Measurements from ENCODE around the gene HCFC1.
A peak's percentile ranks its signal among the peaks of the same experiment; 100 is the strongest.

HCFC1 gene

DNA sequence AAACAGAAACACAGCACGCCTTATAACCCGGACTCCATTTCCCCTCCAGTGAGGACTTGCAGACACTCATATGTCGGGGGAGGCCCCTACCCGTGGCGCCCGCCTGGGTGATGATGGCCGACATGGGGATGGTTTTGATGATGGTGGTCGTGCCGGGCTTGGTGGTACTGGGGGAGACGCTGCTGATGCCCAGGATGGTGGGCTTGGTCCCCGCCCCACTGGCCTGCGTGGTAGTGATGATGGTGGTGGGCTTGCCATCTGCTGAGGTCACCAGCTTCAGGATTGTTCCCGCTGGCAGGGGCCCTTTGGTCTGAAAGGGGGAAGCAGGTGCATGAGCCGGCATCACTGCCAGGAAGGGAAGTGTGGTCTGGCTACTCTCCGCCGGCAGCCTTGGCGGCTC is 14.4 kb downstream of the HCFC1 start:
- no peak for DNase-seq (ENCODE audit: low read depth in 3 of 3)

DNA sequence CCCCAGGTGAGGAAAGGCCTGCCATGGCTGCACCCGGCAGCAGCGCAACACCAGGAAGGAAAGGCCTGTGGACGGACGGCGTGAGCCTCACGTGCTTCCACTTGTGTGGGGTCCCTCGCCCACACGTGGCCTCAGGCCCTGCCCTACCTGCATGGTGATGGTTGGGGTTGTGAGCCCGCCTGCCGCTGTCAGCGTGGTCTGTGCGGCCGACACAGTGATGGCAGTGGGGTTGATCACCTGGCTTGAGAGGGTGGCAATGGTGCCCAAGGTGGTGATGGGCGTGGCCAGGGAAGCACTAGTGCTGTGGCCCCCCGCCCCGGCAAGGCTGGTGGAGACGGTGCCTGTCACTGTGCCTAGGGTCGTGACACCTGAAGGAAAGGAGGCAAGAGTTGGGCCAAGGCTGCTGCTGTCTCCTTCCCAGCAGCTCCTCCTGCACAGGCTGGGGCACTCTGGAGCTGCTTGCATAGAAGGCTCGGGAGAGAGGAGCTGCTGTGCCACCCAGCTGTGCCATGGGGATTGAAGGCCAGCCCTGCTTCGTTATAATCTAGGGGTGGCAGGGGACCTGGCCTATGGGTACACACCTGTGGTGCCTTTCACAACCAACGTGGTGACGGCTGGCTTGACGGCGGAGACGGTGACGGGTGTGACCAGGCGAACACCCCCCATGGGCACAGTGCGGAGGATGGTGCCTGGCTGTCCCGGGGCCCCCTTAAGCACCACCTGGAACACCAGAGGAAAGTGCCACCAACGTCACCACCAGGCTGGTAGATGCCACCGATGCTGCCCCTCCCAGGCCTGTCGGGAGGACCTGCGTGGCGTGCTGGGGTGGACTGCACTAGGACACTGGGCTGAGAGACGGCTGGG is 15.3 kb downstream of the HCFC1 start:
- DNase-seq (ENCODE audit: low read depth in 3 of 3): no peak

DNA sequence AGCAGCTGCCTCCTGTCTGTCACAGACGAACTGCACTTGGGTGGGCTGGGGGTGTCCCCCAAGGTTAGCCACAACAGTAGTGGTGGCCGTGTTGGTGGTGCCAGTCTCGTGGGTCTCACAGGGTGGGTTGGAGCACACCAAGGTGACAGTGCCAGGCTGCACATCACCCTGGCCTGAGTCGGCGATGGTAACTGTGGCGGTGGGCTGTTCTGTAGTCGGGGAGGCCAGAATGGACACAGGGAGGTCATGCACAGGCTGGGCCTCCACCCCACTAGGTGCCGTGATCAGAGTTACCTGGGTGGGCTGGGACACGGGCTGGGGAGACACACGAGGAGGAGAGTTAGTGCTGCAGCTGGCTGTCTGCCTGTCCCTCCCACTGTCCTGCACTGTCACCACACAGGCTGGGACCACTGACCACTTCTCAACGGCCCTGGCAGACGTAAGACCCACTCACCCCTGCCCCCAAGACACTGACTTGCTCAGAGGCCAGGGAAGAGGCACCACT is 16.3 kb downstream of the HCFC1 start:
- DNase-seq (ENCODE audit: low read depth in 3 of 3): no peak

DNA sequence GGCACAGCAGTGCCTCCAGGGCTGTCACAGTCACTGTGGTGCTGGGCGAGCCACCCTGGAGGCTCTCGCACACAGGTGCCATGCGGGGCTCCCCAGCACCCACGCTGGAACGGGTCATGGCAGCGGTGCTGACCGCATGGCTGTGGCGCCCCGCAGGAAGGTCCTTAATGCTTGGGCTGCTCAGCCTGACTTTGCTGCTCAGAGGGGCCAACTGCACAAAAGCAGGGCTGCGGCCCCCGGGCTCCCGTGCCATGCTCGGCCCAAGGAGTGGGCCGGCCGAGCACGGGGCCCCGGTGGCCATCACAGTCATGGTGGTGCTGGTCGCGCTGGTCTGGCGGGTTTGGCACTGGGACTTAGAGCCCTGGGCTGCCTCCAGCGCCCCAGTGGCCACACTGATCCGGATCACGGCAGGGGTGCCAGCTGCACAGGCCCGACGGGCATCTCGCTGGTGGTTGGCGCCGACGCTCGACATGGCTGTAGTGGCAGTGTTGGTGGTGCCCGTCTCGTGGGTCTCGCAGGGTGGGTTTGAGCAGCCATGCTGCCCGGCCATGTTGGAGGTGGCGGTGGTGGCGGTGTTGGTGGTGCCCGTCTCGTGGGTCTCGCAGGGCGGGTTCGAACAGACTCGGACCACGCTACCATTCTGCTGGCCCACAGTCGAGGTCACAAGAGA is 16.9 kb downstream of the HCFC1 start:
- DNase-seq (ENCODE audit: low read depth in 3 of 3): no peak

DNA sequence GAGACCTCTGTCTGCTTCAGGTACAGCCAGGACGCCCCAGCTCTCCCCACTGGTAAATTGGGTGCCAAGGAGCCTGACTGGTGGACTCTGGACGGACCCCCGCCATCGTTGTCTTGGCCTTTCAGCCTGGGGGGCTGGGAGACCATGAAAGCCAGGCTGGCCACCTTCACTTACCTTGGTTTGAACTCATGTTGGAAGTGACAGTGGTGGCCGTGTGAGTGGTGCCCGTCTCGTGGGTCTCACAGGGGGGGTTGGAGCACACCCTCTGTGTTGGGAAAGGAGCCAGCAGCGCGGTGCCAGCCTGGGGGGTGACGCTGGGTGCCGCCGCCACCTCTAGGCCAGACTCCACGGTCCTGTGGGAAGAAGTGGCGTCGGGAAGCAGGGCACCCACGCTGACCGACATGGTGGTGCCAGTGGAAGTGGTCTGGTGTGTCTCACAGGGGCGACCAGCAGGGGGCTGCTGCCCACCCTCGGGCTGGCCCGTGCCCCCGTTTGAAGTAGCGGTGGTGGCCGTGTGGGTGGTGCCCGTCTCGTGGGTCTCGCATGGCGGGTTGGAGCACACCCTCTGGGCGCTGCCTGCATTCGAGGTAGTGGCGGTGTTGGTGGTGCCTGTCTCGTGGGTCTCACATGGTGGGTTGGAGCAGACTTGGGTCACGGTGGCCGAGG is 17.6 kb downstream of the HCFC1 start:
- DNase-seq (ENCODE audit: low read depth in 3 of 3): no peak

DNA sequence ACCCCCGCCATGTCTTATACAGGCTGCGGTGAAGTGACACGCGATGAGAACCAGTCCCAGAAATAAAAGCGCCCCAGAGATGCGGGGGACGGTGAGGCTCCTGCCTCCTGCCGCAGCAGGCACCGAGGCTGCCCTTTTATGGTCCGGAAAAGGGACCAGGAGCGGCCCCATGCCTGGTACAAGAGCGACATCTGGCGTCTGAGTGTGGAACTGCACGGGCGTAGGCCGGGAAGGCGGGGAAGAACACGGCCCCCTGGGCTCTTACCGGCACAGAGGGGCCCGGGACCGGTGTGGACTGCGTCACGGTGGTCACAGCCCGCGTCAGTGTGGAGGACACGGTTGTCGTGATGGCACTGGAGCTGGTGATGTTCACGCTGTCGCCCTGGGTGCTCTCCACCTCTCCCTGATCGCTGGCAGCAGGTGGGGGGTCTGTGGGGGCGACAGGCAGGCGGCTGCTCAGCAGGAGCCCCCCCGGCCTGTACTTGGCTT is 18.2 kb downstream of the HCFC1 start:
- peak in 2 of 3 experiments; percentile 57 to 73 for DNase-seq (ENCODE audit: low read depth in 3 of 3)

DNA sequence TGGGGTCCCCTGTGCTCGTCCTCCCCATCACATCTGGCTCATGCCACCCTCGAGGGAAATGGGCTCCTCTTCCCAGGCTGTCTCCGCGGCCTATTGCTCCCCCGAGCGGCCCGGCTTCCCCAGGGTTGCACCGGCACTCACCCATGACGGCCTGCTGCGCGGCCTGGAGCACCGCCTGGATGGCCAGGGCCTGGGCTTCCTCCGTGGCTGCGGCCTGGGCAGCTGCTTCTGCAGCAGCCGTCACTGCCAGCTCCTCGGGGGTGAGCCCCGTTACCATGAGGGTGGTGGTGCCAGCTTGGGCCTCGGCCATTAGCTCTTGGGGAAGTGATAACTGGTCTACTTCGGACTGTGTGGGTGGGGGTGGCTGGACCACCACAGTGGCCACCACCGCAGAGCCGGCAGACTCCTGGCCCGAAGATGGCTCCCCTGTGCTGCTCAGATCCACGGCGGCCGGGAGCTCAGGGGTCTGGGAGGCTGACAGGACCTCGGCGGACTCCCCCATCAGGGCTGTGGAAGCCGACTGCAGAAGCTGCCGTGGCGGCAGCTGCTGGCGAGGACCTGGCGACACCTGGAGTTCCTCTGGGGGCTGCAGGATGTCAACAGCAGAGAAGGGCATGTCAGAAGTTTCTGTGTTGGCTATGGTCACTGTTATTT is 19.1 kb downstream of the HCFC1 start:
- DNase-seq (ENCODE audit: low read depth in 3 of 3): no peak

DNA sequence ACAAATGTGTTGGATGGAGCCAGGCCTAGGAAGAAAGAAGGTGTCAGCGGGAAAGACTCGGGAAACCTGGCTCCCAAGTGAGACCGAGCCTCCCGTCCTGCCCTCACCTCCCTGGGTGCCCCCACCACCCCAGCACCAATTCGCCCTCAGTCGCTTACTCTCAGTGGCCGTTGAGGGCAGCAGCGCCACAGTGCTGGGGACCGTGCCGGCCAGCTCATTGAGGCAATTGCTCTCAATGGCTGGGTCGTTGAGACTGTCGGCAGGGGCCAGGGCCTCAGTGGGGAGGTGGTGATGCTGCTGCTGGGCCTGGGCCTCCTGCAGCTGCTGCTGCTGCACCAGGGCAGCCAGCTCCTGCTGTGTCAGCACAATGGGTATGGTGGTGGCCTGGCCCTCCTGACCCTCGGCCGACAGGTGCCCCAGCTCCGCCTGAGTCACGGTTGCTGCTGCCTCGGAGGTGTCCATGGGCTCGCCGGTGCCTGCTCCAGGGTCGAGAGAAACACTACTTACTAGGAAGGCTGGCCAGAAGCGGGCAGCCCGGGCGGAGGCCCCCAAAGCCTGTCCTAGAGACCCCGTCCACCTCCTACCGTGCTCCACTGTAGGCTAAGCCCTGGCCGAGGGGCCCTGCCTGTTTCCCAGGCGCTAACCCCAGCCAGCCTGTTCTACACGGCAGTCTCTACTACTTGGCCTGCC is 19.8 kb downstream of the HCFC1 start:
- DNase-seq (ENCODE audit: low read depth in 3 of 3): no peak

DNA sequence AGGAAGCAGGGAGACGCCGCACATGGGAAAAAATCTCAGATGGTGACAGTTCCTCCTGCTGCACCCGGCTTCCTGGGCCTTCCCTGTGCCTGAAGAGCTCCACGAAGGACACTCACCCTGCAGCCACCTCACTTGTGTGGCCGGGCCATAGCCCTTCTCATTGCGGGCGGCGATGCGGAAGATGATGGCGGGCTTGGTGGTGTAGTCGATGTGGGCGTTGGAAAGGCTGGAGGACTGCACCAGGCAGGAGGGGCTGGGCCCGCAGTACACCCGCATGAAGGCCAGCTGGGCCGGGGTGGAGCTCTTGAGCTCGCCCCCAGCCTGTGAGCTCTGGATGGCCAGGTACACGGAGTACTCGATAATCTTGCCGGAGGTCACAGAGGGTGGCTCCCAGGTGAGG is 21.5 kb downstream of the HCFC1 start:
- DNase-seq (ENCODE audit: low read depth in 3 of 3): no peak

DNA sequence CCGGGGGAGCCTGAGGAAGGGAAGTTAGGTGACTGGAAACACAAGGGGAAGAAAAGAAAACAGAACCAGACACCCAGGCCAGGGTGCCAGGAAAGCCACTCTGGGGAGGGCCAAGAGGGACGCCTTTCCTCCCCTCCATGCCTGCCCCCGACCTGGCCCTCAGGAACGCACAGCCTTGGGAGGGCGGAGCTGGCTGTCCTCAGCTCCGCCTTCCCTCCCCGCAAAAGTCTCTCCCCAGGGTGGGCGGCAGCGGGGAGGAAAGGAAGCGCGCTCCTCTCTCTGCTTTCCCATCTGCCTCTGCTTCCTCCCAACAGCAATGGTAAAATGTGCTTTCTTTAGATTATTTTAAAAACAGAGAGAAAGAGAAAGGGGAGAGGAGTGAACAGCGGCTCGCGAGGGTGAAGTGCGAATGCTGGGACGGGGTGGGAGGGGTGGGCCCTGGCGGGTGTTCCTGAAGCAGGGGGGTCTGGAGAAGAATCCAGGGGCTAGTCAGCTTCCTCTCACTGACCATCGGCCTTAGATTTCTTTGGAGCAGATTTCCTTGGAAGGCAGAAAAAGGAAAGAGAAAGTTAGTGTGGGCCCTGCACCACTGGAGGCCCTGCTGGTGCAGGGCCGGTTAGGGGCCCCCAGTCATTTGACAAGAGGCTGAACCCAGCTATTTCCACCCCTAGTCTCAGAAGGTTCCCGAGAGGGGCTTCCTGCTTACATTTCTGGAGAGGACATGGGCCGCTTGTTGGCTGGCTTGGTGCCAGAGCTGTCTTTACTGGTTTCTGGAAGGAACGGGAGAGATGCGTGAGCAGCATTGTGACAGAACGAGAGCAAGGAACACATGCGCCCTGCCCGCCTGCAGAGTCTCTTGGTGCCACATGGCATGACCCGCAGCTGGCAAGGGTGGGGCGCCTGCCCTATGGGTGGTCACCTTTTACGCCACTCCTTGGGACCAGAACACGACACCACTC is 22.5 kb downstream of the HCFC1 start:
- no peak for DNase-seq (ENCODE audit: low read depth in 3 of 3)

DNA sequence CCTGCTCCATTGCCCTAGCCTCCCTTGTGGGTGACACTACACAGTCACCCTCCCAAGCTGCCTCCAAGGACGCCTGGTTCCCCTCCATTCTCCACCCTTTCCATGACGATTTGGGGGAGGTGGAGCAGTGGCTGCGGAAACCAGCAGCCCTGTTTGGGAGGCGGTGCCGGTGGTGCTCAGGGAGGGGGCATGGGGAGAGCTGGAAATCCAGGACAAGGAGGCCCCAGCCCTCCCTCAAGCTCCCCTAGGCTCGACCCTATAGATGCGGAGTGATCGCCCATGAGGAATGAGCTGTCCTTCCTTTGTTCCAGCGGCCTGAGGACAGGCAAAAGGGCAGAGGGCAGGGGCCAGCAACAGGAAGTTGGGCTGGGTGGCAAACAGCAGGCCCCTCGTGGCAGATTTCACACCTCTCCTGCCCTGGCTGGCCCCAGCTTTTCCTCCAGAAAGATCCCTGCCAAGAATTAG is 23.6 kb downstream of the HCFC1 start:
- DNase-seq (ENCODE audit: low read depth in 3 of 3): no peak

DNA sequence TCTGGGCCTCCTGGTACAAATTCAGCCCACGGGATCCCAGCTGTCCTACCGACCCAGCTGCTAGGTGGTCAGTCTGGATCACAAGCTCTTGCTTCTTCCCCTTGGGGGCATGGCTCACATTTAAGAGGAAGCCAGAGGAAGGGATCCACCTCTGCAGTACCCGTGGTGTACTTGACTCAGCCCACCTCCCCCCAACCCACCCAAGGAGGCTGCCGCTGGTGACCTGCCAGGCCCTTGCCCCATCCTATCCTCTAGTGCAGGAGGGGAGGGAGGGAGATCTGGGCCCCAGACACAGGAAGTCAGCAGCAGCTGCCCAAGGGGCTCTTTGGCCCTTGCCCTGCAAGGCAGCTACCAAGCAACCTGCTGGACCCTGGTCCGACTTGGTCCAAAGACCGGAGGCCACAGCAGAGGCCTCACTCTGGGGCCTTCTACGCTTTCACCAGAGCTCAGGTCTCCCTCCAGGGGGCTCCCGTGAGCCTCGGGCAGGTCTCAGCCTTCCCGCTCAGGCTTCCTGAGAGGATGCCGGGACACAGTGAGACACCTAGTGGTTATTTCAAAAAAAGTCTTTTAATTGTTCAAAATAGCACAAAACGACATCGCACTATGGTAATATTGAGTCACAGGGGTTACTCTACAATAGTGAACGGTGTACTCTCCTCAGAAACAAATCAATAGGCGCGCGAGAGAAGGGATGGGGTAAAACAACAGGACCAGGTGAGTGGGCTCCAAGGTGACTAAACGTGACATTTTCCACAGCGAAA is 24.4 kb downstream of the HCFC1 start:
- peak in 2 of 3 experiments; percentile 47 to 75 for DNase-seq (ENCODE audit: low read depth in 3 of 3)

DNA sequence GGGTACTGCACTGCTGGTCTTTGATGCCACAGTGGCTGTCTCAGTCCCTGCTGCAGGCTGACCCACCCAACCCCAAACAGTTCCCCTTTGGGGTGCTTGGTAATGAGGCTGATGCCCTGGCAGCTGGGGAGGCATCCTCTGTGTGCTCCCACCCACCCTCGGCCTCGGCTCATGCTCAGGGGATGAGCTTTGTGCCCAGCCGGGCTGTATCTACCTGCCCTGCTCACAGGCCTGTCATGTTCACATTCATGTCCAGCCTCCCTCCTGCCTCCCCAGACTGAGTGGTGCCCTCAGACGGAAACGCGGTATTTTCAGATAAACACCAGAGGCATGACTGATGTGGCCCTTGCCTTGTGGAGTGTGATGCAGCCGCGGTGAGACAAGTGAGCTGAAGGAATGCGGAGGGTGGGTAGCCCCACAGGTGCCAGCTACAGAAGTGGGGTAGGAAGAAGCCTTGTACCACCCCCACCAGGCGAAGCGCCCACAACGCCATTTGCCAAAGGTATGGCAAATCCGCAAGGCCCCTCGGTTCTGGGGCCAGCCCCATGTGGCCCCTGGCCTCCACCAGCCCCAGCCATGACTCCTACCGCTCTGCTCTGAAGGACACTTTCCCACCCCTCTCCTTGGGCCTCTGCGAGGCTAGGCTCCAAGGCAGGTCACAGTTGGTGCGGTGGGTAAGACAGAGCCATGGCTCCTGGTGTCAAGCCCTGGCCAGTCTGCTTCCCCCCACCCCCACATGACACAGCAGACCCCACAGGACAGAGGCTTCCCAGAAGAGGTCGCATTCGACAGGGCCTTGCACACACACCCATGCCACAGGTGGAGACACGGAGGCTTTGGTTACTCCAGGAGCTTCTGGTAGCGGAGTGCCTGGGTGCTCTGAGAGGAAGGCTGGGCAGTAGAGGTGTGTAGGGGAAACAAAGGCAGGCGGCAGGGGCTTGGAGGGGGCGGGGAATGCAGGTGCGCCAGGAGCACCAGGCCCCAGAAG is 25.4 kb downstream of the HCFC1 start:
- no peak for DNase-seq (ENCODE audit: low read depth in 3 of 3)

DNA sequence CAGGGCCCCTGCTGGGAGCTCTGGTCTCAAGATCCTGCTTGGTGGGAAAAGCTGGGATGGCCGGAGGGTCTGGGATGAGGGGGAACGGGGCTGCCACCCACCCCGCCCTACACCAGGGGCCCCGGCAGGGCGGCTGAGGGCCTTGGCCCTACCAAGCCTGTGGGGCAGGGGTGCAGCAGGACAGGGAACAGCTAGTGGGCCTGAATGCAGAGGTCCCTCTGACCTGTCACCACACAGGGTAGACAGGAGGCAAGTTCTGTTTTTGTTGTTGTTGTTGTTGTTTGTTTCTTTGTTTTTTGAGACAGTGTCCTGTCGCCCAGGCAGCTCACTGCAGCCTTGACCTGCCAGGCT is 26.8 kb downstream of the HCFC1 start:
- no peak for DNase-seq (ENCODE audit: low read depth in 3 of 3)

DNA sequence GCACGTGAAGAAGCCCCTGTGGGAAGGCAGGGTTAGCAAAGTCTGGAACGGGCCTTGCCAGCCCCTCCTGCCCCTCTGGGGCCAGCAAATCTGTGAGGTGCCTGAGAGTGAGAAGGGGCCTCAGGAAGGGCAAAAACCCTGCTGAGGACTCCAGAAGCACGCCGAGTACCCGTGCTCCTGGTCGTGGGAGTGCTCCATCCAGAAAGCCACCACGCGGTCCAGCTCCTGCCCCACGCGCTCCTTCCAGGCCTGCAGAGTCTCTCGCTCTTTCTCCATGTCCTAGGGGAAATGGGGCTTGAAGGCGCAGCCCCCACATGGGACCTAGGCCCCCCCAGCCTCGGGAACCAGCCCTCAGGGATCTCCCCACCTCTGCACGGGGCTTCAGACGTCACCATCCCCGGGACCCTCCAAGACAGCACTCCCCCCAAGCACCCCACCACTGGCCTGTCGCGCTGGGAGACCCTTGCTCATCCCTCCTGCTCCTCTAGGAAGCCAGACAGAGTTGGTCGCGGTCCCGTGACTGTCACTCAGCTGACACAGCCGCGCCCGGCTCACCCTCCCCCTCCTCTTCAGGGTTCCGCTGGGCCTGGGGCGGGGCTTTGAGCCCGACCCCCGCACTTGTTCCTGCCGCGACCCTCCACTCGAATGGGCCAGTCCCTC is 27.3 kb downstream of the HCFC1 start, which contains the start of gene RENBP:
Gene RENBP (minus strand): TSS at position 504 of the 660 bp plus-strand sequence. CDS start 33 bp downstream, at position 471.
- no peak for DNase-seq (ENCODE audit: low read depth in 3 of 3)

DNA sequence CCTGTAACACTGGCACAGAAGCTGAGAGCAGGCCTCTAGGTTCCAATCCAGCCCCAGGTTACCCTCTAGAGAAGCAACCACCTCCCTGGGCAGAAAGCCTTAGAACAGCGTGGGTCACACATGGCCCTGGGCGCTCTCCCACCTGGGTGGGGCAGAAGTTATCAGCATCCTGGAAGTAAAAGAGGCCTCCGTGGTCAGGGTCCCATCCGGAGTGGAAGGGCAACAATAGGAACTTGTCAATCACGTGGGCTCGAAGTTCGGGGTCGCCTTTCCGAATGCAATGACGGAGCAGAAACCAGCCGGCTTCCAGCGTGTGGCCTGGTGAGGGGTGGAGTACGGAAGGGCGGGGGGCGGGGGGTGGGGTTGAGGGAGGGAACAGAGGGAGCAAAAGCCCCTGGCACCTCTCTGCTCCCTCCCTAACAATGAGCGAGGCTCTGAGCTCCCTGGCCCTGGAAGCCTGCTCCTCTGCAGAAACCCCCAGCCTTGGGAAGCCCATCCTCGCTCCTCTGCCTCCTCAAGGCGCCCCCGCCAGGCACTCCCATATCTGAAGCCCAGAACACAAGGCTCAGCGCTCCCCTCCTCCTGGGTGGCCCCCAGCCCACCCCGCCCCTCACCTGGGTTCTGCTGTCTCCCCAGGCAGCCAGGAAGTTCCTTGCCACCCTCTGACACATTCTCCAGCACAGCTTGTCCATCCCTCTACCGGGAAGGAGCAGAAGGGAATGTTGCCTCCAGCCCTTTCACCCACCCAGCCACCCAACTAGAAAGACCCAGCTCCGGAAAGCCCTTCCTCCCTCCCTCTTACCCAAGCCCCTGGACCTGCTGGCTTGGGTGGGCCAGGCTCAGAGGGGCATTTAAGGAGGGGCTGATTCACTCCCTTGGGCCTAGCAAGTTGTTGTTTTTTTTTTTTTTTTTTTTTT is 30.0 kb downstream of the HCFC1 start:
- DNase-seq (ENCODE audit: low read depth in 3 of 3): no peak
